ENCODE data around the gene FGD6. TPM values are rescaled to one million over a fixed set of nuclear protein-coding genes. Genes with fewer than 3 reads are reported as not detected.

Gene FGD6
- total and polyA plus RNA-seq, 11 donors, result 2.8 to 29.1 (median 18.5) TPM

GRCh38 chr12:95169368-95169767, 47.9 kb downstream of the FGD6 start:
- Histone ChIP-seq H3K4me3 (no peak overlapping the region), H3K9me3 (no peaks in the 10 kb centered on the region), H3K4me1 (peaks cover 0 to 33% (median 18%) of the 10 kb centered on the region in 12 donors), H3K36me3 (peaks cover 0 to 9% (median 7%) of the 10 kb centered on the region in 9 donors), H3K27me3 (no peaks in the 10 kb centered on the region), H3K27ac (peak overlapping the region in 1 of 12 donors; percentile 1)
- TF ChIP-seq POLR2A (IDR thresholded peaks at IDR 0.05) (no peak), CTCF (IDR thresholded peaks at IDR 0.05) (no peak)
- WGBS, 4 donors, result 45 to 60% (median 52%) methylated on average over 4 of the region's 4 CpGs
- peak in 1 of 4 donors; percentile 14 for ATAC-seq
- intact Hi-C loops (cut with DNase I), result no loop called here
- DNase-seq, result no peak

GRCh38 chr12:95168746-95169145, 48.5 kb downstream of the FGD6 start:
- TF ChIP-seq CTCF (IDR thresholded peaks at IDR 0.05) (no peak), POLR2A (IDR thresholded peaks at IDR 0.05) (no peak)
- H3K27ac ChIP-seq, result peak overlapping the region in 2 of 12 donors; percentile 1 to 7
- intact Hi-C loops (cut with DNase I), result no loop called here

GRCh38 chr12:95164656-95165055, 52.6 kb downstream of the FGD6 start:
- Histone ChIP-seq H3K4me3 (no peak overlapping the region), H3K4me1 (peaks cover 0 to 17% (median 5%) of the 10 kb centered on the region in 12 donors), H3K9me3 (no peaks in the 10 kb centered on the region), H3K36me3 (no peaks in the 10 kb centered on the region), H3K27me3 (no peaks in the 10 kb centered on the region), H3K27ac (peak overlapping the region in 1 of 12 donors; percentile 65)
- intact Hi-C loops (cut with DNase I), result loop anchor here in 1 of 10 donors (5.0 kb wide), 1 partner anchor 53 kb away; the partner anchor contains the start of genes FGD6 and VEZT
- no peak for TF ChIP-seq CTCF (IDR thresholded peaks at IDR 0.05)
- DNase-seq (no peak), ATAC-seq (no peak)
- WGBS, 4 donors, result 90 to 95% (median 92%) methylated on average over 2 of the region's 2 CpGs

More at GRCh38 chr12:95168746-95169145, 48.5 kb downstream of the FGD6 start:
- Histone ChIP-seq H3K36me3 (peaks cover 0 to 9% (median 7%) of the 10 kb centered on the region in 9 donors), H3K4me1 (peaks cover 0 to 27% (median 13%) of the 10 kb centered on the region in 12 donors), H3K4me3 (no peak overlapping the region), H3K27me3 (no peaks in the 10 kb centered on the region), H3K9me3 (no peaks in the 10 kb centered on the region)
- ATAC-seq (no peak), DNase-seq (no peak)
- 80 to 84% (median 83%) methylated on average over 2 of the region's 2 CpGs for WGBS, 4 donors

GRCh38 chr12:95158919-95159318, 58.3 kb downstream of the FGD6 start:
- intact Hi-C loops (cut with DNase I), result no loop called here
- 40 to 51% (median 45%) methylated on average over 3 of the region's 3 CpGs for WGBS, 4 donors
- Histone ChIP-seq H3K36me3 (no peaks in the 10 kb centered on the region), H3K4me3 (no peak overlapping the region), H3K27me3 (no peaks in the 10 kb centered on the region), H3K27ac (peak overlapping the region in 11 of 12 donors; percentile 3 to 66 (median 45)), H3K9me3 (no peaks in the 10 kb centered on the region), H3K4me1 (peaks cover 0 to 22% (median 2%) of the 10 kb centered on the region in 12 donors)
- no peak for TF ChIP-seq POLR2A (IDR thresholded peaks at IDR 0.05)
- TF ChIP-seq CTCF (IDR thresholded peaks at IDR 0.05), result no peak
- ATAC-seq (peak in 3 of 4 donors; percentile 74 to 78 (median 75)), DNase-seq (no peak)
